K562 (cell line): ENCODE measurements around the gene LUZP1. TPM values are rescaled to one million over a fixed set of nuclear protein-coding genes. Genes with fewer than 3 reads are reported as not detected.
A peak's percentile ranks its signal among the peaks of the same experiment; 100 is the strongest.

Source experiments
- ATAC-seq: fragments of 200-7000 bp; cut with Tn5 transposase; 3 replicates; pipeline ENCODE4 v1.9.1; 2020; ENCODE audit warnings: moderate library complexity
- BruUV-seq: library from RNA; stranded (reverse); fragments of 400-500 nt; replicated peaks from 2 replicates; lab custom pipeline; 2021; lab: Mats Ljungman, UMichigan
- CTCF ChIA-PET: fragments of 300-600 bp; formaldehyde crosslinking; extraction: SDS; loops from one replicate; lab custom pipeline; 2021; ENCODE audit warnings: low intra/inter-chr PET ratio; lab: Yijun Ruan, JAX
- POLR2A ChIA-PET: fragments of 300-600, 350-650 bp; sonication (Branson Sonifier 250); formaldehyde crosslinking; extraction: SDS; loops from one replicate; lab custom pipeline; 2021; ENCODE audit warnings: antibody characterized with exemption, inconsistent platforms; lab: Yijun Ruan, JAX
- DNase-seq, 4 experiments: peaks; one replicate each; pipeline versions ENCODE4 v3.0.0 to v3.0.0-alpha.2; 2011 to 2018; ENCODE audit warnings: low spot score in 3 of 4, mixed read lengths in 3 of 4; ENCODE audit errors: extremely low read depth in 1 of 4
- FAIRE-seq: peaks from 2 replicates; lab custom pipeline; 2011; peaks lifted over from hg19 to GRCh38; lab: Jason Lieb, UNC
- H2AFZ ChIP-seq: 2 replicates; pipeline ENCODE4 v1.6.0; 2011; ENCODE audit warnings: low read depth, low read length, control low read depth, inconsistent platforms
- H3K27ac ChIP-seq: fragments of 200-600 bp; 3 replicates; pipeline ENCODE4 v1.8.0; 2011; ENCODE audit warnings: low read depth, mild to moderate bottlenecking, control low read depth, inconsistent platforms, low read length, moderate library complexity, mixed read lengths; ENCODE audit errors: extremely low read depth
- H3K27me3 ChIP-seq, 2 experiments: fragments of 300-600 bp in 1 of 2; 2 replicates in 1 of 2; 3 replicates in 1 of 2; pipeline versions ENCODE4 v1.6.0 to v1.8.0; 2011; ENCODE audit warnings: inconsistent platforms in 2 of 2, low read length in 2 of 2, mild to moderate bottlenecking in 1 of 2, mixed read lengths in 1 of 2, moderate library complexity in 1 of 2; ENCODE audit not compliant: control insufficient read depth in 2 of 2, insufficient read depth in 2 of 2
- H3K36me3 ChIP-seq: fragments of 300-600 bp; 3 replicates; pipeline ENCODE4 v1.8.0; 2011; ENCODE audit warnings: mild to moderate bottlenecking, low read length, inconsistent platforms; ENCODE audit not compliant: control insufficient read depth, insufficient read depth
- H3K4me1 ChIP-seq, 2 experiments: fragments of 200-600 bp in 1 of 2; replicated peaks in 1 of 2; 2 replicates in 1 of 2; 3 replicates in 1 of 2; pipeline versions ENCODE4 v1.5.1 to v1.8.0; 2011; ENCODE audit warnings: inconsistent platforms in 2 of 2, low read length in 2 of 2, mild to moderate bottlenecking in 1 of 2, mixed read lengths in 1 of 2, moderate library complexity in 1 of 2; ENCODE audit not compliant: control insufficient read depth in 2 of 2, insufficient read depth in 2 of 2
- H3K4me2 ChIP-seq: 2 replicates; pipeline ENCODE4 v1.6.1; 2011; ENCODE audit warnings: low read length, control low read depth, inconsistent platforms, mixed read lengths; ENCODE audit not compliant: insufficient read depth
- H3K4me3 ChIP-seq: fragments of 200-600 bp; sonication (generic), shearing (Covaris generic); 2 replicates; pipeline ENCODE4 v1.5.1; 2016; ENCODE audit warnings: control low read depth, inconsistent platforms
- H3K79me2 ChIP-seq: fragments of 200-600 bp; 3 replicates; pipeline ENCODE4 v1.8.0; 2011; ENCODE audit warnings: low read length, inconsistent platforms; ENCODE audit not compliant: control insufficient read depth, insufficient read depth
- H3K9ac ChIP-seq, 2 experiments: 2 replicates each; pipeline versions ENCODE4 v1.6.0 to v1.6.1; 2011; ENCODE audit warnings: low read depth in 2 of 2, low read length in 2 of 2, control low read depth in 1 of 2, inconsistent platforms in 1 of 2, mild to moderate bottlenecking in 1 of 2, mixed read lengths in 1 of 2; ENCODE audit not compliant: insufficient read depth in 1 of 2
- H3K9me1 ChIP-seq: one replicate; pipeline ENCODE4 v1.6.0; 2011; ENCODE audit warnings: inconsistent platforms, mild to moderate bottlenecking, low read length, moderate library complexity; ENCODE audit not compliant: control insufficient read depth, insufficient read depth
- H3K9me3 ChIP-seq: replicated peaks from 2 replicates; pipeline ENCODE4 v1.5.1; 2011; ENCODE audit warnings: low read depth, low read length, inconsistent platforms; ENCODE audit not compliant: control insufficient read depth, insufficient read depth
- H4K20me1 ChIP-seq: replicated peaks from 2 replicates; pipeline ENCODE4 v1.6.1; 2011; ENCODE audit warnings: low read length, inconsistent platforms, mixed read lengths; ENCODE audit not compliant: control insufficient read depth, insufficient read depth
- C11orf30 ChIP-seq: fragments of 450-650 bp; IDR thresholded peaks from 2 replicates; pipeline ENCODE4 v1.6.1; 2016; ENCODE audit warnings: low read depth, mild to moderate bottlenecking
- CEBPB ChIP-seq: fragments of 450-650 bp; IDR thresholded peaks from 2 replicates; pipeline ENCODE4 v1.6.1; 2016; ENCODE audit warnings: missing genetic modification characterization, missing compliant biosample characterization
- DPF2 ChIP-seq: fragments of 450-650 bp; IDR thresholded peaks from 2 replicates; pipeline ENCODE4 v1.6.1; 2016
- HNRNPK ChIP-seq: fragments of 200-400 bp; formaldehyde crosslinking; IDR thresholded peaks from one replicate; pipeline ENCODE4 v1.6.1; 2018; ENCODE audit warnings: mild to moderate bottlenecking, low read depth, low read length; ENCODE audit not compliant: poor library complexity, severe bottlenecking
- MTA1 ChIP-seq: fragments of 450-650 bp; IDR thresholded peaks from 2 replicates; pipeline ENCODE4 v1.6.1; 2017; ENCODE audit warnings: borderline replicate concordance
- NFATC3 ChIP-seq: fragments of 450-650 bp; IDR thresholded peaks from 2 replicates; pipeline ENCODE4 v1.6.1; 2017; ENCODE audit warnings: mild to moderate bottlenecking
- NFIX ChIP-seq: fragments of 250-450 bp; sonication (Bioruptor Pico); IDR thresholded peaks from 2 replicates; pipeline ENCODE4 v1.4.0; 2020; ENCODE audit warnings: low read depth, mild to moderate bottlenecking, moderate library complexity
- PBX2 ChIP-seq, 2 experiments: IDR thresholded peaks in 1 of 2; conservative IDR thresholded peaks in 1 of 2; 2 replicates each; pipeline ENCODE4 v1.6.1; 2016; ENCODE audit warnings: low read depth in 2 of 2, mild to moderate bottlenecking in 1 of 2, missing compliant biosample characterization in 1 of 2, missing genetic modification characterization in 1 of 2, moderate library complexity in 1 of 2
- SNRNP70 ChIP-seq: fragments of 200-400 bp; formaldehyde crosslinking; optimal IDR thresholded peaks from 2 replicates; pipeline ENCODE3; 2017; ENCODE audit warnings: low read depth, low read length
- TRIM25 ChIP-seq: fragments of 450-650 bp; IDR thresholded peaks from 2 replicates; pipeline ENCODE4 v1.7.0; 2016; ENCODE audit warnings: borderline replicate concordance
- ZNF282 ChIP-seq: sonication (generic); formaldehyde crosslinking; IDR thresholded peaks from 2 replicates; pipeline ENCODE4 v1.8.1; 2023; ENCODE audit warnings: missing genetic modification reagents
- ZNF512 ChIP-seq: IDR thresholded peaks from 2 replicates; pipeline ENCODE4 v1.6.1; 2016; ENCODE audit warnings: missing genetic modification characterization, missing compliant biosample characterization
- WGBS: fragments of 100-300 bp; shearing (Covaris generic); methylation state at CpG from one replicate; pipeline ENCODE4 v1.1.6; 2016; ENCODE audit warnings: low coverage, mixed read lengths; ENCODE audit not compliant: insufficient coverage; ENCODE audit errors: missing lambda C conversion rate; 5-methylcytosine and 5-hydroxymethylcytosine counted together
- in situ Hi-C: fragments of 300-500 bp; cut with MboI; formaldehyde crosslinking; loops from 4 replicates; pipeline ENCODE4 v1.15.0; 2018; ENCODE audit warnings: inconsistent platforms, mixed read lengths
- intact Hi-C: fragments of 100-400 bp; cut with micrococcal nuclease; formaldehyde crosslinking; loops from 2 replicates; pipeline ENCODE4 v1.14.2; 2022
- polyA plus RNA-seq, 8 experiments: library from polyadenylated mRNA; depleted of rRNA in 4 of 8; stranded (reverse) in 5 of 8; unstranded in 3 of 8; fragments of >200 nt; fragmentation: Nextera tagmentation in 2 of 8; fragmentation: Illumina TruSeq in 1 of 8; extraction: Ambion mirVana in 2 of 8; extraction: Trizol in 1 of 8; gene quantifications; 2 replicates each; pipeline versions ENCODE4 v1.2.1 to v1.2.3, GENCODE V29; 2011 to 2014; ENCODE audit warnings: inconsistent platforms in 1 of 8, missing spikeins in 1 of 8
- total RNA-seq, 7 experiments: library from RNA; depleted of rRNA in 6 of 7; stranded (reverse); fragments of >200 nt in 6 of 7; fragmentation: Illumina TruSeq in 2 of 7; extraction: Trizol in 2 of 7; gene quantifications; 2 replicates each; pipeline versions ENCODE4 v1.2.1 to v1.2.3, GENCODE V29; 2011 to 2021; ENCODE audit warnings: low replicate concordance in 1 of 7
- TF ChIP-seq, protein P1 (sequence below): fragments of 450-650 bp; IDR thresholded peaks from 2 replicates; pipeline ENCODE4 v1.6.1; 2018; ENCODE audit warnings: mild to moderate bottlenecking, low read depth; ENCODE audit not compliant: partially characterized antibody

LUZP1 gene
- total and polyA plus RNA-seq, 9 of the 15 experiments (the other 6 are each of a cell fraction or from before 2014, with no cell fraction given), result 6.5 to 19.1 (median 12.4) TPM

DNA sequence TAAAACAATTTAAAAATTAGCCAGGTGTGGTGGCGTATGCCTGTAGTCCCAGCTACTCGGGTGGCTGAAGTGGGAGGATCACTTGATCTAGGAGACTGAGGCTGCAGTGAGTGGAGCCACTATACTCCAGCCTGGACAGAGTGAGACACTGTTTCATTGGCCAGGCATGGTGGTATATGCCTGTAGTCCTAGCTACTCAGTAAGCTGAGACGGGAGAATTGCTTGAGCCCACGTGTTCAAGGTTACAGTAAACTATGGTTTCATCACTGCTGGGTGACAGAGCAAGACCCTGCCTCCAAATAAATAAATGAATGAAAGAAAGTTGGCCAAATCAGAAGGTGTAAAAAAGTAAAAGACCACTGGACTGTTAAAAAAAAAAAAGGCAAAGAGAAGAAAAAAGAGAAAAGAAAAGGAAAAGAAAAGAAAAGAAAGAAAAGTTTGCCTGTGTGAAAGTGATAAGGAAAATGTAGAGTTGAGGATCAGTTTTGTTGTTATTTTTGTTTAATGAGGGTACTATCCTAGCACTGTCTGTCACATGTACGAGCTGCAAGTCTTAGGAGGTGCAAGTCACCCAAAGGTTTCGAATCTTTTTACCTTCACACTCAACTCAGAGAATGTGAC, 52.3 kb downstream of the LUZP1 start:
- CTCF ChIA-PET, result no interaction called here
- no peaks in the 10 kb centered on the region for H3K36me3 ChIP-seq
- no peak for FAIRE-seq
- peaks cover 83% of the 10 kb centered on the region for H3K79me2 ChIP-seq
- H3K9me1 ChIP-seq, result no peaks in the 10 kb centered on the region
- H3K4me3 ChIP-seq, result no peak overlapping the region
- H3K9ac ChIP-seq, result peak overlapping the region in 1 of 2 experiments; percentile 29; a peak in 3 of 4 replicates
- peak overlapping the region; percentile 72 for H3K27ac ChIP-seq
- peak in 2 of 4 experiments; percentile 37 to 50 for DNase-seq
- intact Hi-C loops, result no loop called here
- no peaks in the 10 kb centered on the region for H3K9me3 ChIP-seq
- no peaks in the 10 kb centered on the region for H4K20me1 ChIP-seq
- in situ Hi-C loops, result no loop called here
- peak; percentile 49 for ATAC-seq
- no peaks in the 10 kb centered on the region for H3K27me3 ChIP-seq
- WGBS, result 36% methylated on average over 6 of the region's 6 CpGs
- POLR2A ChIA-PET, result interaction anchor here (0.6 to 5.2 kb wide), 5 partner anchors 11 to 425 kb away, joined by 3 to 28 read pairs (median 9); no protein-coding TSS in a partner anchor
- peak overlapping the region; percentile 4; the same call in 1 of the 2 replicates for H3K4me2 ChIP-seq
- peak overlapping the region; percentile 25 for H2AFZ ChIP-seq
- H3K4me1 ChIP-seq, result peaks cover 35 to 59% of the 10 kb centered on the region in 2 experiments
- BruUV-seq, result no TSS peak
- TF ChIP-seq DPF2 (peak; percentile 68; the same call in 1 of the 2 replicates), MTA1 (0 out of 2 replicates have a peak, but pooled peaks have one; percentile 39), PBX2 (CRISPR knock-in tag; IDR thresholded peaks at IDR 0.05; ENCODE audit: low read depth) (no peak), PBX2 (tag; conservative IDR thresholded peaks at IDR 0.05; ENCODE audit: low read depth) (0 out of 2 replicates have a peak, but pooled peaks have one; percentile 11), ZNF512 (tag) (peak; percentile 82), HNRNPK (no peak), CEBPB (tag) (no peak; the same call in 1 of the 2 replicates), NFIX (CRISPR knock-in tag) (no peak), TRIM25 (0 out of 2 replicates have a peak, but pooled peaks have one; percentile 33), NFATC3 (no peak), SNRNP70 (no peak), C11orf30 (0 out of 2 replicates have a peak, but pooled peaks have one; percentile 21), ZNF282 (CRISPR knock-in tag) (no peak)
- TF ChIP-seq, protein P1, sequence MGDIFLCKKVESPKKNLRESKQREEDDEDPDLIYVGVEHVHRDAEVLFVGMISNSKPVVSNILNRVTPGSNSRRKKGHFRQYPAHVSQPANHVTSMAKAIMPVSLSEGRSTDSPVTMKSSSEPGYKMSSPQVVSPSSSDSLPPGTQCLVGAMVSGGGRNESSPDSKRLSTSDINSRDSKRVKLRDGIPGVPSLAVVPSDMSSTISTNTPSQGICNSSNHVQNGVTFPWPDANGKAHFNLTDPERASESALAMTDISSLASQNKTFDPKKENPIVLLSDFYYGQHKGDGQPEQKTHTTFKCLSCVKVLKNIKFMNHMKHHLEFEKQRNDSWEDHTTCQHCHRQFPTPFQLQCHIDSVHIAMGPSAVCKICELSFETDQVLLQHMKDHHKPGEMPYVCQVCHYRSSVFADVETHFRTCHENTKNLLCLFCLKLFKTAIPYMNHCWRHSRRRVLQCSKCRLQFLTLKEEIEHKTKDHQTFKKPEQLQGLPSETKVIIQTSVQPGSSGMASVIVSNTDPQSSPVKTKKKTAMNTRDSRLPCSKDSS, result peak; percentile 9
